ENCODE measurements around the gene BMX.
A peak's percentile ranks its signal among the peaks of the same experiment; 100 is the strongest.

BMX gene

GRCh38 chrX:15576019-15576418, 75.4 kb downstream of the BMX start:
- DNase-seq, result peak; percentile 14

DNA sequence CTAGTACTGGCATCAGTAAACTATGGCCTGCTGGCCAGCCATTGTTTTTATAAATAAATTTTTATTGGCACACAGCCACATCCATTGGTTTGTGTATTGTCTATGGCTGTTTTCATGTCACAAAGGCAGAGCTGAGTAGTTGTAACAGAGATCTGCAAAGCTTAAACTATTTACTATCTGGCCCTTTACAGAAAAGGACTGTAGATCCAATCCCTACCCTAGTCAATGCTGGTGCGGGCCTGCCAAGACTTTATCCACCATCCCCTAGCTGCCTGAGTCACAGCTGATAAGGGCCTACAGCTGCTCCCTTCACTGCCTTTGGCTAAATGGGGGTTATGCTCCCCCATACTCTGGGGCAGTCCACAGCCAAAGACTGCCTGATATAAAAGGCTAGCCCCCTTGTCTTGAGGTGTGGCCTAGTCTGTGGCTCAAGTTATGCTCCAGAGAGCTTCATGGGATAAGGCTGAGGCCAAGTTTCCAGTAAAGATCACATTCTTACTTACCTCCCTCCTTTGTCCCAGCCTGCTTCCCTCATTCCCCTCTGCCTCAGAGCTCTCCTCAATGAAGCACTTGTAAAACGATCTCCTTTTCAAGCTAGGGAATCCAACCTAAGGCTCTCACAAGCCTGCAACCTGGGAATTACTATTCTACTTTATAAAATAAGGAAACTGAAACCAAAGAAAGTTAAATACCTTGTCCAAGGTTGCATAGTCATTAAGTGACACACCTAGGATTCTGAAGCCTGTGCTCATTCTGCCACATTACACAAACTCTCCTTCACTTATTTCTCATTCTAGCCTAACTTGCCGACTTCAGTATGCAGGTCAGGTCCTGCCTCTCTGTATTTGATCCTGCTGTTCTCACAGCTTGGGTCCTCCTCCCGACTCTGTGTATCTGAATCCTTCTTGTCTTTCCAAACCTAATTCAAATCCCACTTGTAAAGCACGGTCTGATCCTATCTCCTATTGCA, 79.5 kb downstream of the BMX start:
- DNase-seq, result no peak

DNA sequence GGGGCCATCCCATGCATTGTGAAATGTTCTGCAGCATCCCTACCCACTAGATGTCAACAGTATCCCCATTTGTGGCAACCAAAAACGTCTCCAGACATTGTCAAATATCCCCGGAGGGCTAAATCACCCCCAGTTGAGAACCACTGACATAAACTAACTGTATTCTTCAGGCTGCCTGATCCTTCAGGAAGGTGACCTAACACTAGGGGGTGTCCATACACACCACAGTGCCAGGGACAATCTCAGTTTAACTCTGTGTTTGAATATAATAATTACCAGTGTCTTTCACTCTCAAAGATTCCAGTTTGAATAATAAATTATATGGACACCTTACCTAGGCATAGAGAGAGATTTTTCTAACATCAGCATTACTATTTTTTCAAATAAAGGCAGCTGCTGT, 93.8 kb downstream of the BMX start:
- no peak for DNase-seq

- no peak for DNase-seq
Observed at GRCh38 chrX:15598026-15598425, 97.4 kb downstream of the BMX start.

GRCh38 chrX:15599461-15599860, 98.9 kb downstream of the BMX start:
- no peak for DNase-seq

- no peak for DNase-seq
Observed at GRCh38 chrX:15600049-15600448, 99.4 kb downstream of the BMX start.

DNA sequence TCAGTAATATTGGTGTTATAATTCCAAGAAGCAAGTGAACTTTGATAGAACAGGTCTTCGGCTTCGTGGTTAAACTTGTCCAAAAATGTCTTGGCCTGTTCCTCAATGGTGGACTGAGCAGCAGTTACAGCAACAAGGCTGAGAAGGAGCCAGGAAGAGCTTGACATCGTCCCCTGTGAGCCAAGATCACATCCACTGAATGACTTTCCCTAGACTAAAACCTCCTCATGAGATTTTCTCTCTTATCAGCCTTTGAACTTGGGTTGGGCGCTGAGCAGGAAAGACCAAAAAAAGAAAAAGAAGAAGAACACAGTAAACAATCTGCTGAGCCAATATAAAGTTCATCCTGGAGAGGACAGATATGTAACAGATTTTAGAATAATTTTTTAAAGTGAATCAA, 100.1 kb downstream of the BMX start, which contains the start of gene ACE2:
TSS of gene ACE2 (minus strand) at position 216 of the 400 bp plus-strand sequence. CDS start at position 167, 49 bp downstream.
- DNase-seq, result no peak

DNA sequence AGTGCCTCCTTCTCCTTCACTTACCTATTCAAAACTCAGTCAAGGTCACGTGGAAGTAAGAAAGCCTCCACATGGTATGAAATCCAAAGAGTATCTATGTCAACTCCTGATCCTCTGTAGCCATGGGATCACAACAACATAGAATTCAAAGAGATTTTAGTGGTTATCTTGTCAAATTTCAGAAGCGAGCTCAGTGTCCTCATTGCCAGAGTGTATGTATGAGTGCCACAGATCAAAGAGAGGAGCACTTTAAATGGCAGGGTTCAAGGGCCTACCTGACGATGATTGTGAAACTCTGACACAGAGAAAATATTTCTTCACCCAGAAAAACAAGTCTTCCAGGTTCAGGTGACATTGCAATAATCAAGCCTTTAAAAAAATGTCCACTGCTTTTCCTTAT, 101.3 kb downstream of the BMX start:
- no peak for DNase-seq

GRCh38 chrX:15602761-15603160, 102.2 kb downstream of the BMX start:
- no peak for DNase-seq

- DNase-seq, result no peak
Observed at GRCh38 chrX:15605226-15605625, 104.6 kb downstream of the BMX start.
